EH (cell line): ENCODE data around the gene UBE3C.
A peak's percentile ranks its signal among the peaks of the same experiment; 100 is the strongest.
"Not testable (repeated sequence)": the region's sequence is repeated elsewhere in the genome, so short reads cannot be mapped to it uniquely, and the experiment has no call there.

Experiments
- DNase-seq: peaks from one replicate; pipeline ENCODE4 v3.0.0-alpha.2; 2015; ENCODE audit warnings: low read depth

UBE3C gene

GRCh38 chr7:157130849-157131248 is 7.9 kb upstream of the UBE3C start:
- DNase-seq = not testable (repeated sequence)

GRCh38 chr7:157132796-157133195 is 5.9 kb upstream of the UBE3C start:
- no peak for DNase-seq

GRCh38 chr7:157133304-157133703 is 5.4 kb upstream of the UBE3C start:
- DNase-seq = no peak

- peak; percentile 85 for DNase-seq
Measured at GRCh38 chr7:157136372-157136771, 2.4 kb upstream of the UBE3C start.

GRCh38 chr7:157138101-157138423 is 664 bp upstream of the UBE3C start:
- DNase-seq = no peak

- DNase-seq = peak; percentile 64
Measured at GRCh38 chr7:157139111-157139809, 534 bp downstream of the UBE3C start.

GRCh38 chr7:157139810-157140510 is 1.2 kb downstream of the UBE3C start:
- peak; percentile 17 for DNase-seq

GRCh38 chr7:157140511-157140905 is 1.8 kb downstream of the UBE3C start:
- DNase-seq = no peak

GRCh38 chr7:157141525-157142060 is 2.9 kb downstream of the UBE3C start:
- no peak for DNase-seq

GRCh38 chr7:157143788-157144187 is 5.1 kb downstream of the UBE3C start:
- no peak for DNase-seq

GRCh38 chr7:157149317-157149716 is 10.6 kb downstream of the UBE3C start:
- DNase-seq = no peak

GRCh38 chr7:157150882-157151281 is 12.2 kb downstream of the UBE3C start:
- DNase-seq = peak; percentile 46

GRCh38 chr7:157151626-157152339 is 13.1 kb downstream of the UBE3C start:
- DNase-seq = no peak

- DNase-seq = no peak
Measured at GRCh38 chr7:157152391-157152937, 13.7 kb downstream of the UBE3C start.

- no peak for DNase-seq
Measured at GRCh38 chr7:157153260-157153659, 14.5 kb downstream of the UBE3C start.

GRCh38 chr7:157155959-157156358 is 17.2 kb downstream of the UBE3C start:
- DNase-seq = no peak

GRCh38 chr7:157158400-157158799 is 19.7 kb downstream of the UBE3C start:
- DNase-seq = peak; percentile 4

GRCh38 chr7:157159537-157159936 is 20.8 kb downstream of the UBE3C start:
- DNase-seq = not testable (repeated sequence)

GRCh38 chr7:157160433-157160832 is 21.7 kb downstream of the UBE3C start:
- no peak for DNase-seq

- DNase-seq = no peak
Measured at GRCh38 chr7:157165987-157166386, 27.3 kb downstream of the UBE3C start.

GRCh38 chr7:157168571-157168970 is 29.8 kb downstream of the UBE3C start:
- no peak for DNase-seq

GRCh38 chr7:157176771-157177170 is 38.0 kb downstream of the UBE3C start:
- no peak for DNase-seq
